ENCODE results near the gene ESPNL.
"Not testable (repeated sequence)": the region's sequence is repeated elsewhere in the genome, so short reads cannot be mapped to it uniquely, and the experiment has no call there.

ESPNL gene

GRCh38 chr2:238168196-238169047, 68.3 kb downstream of the ESPNL start:
- FAIRE-seq = no peak
- no peak for DNase-seq (ENCODE audit: low spot score)

- DNase-seq (ENCODE audit: low spot score) = peak; percentile 59
- FAIRE-seq = no peak
Observed at GRCh38 chr2:238169048-238169707, 69.0 kb downstream of the ESPNL start.

GRCh38 chr2:238169708-238170251, 69.6 kb downstream of the ESPNL start:
- peak; percentile 98 for FAIRE-seq
- peak; percentile 98 for DNase-seq (ENCODE audit: low spot score)

- FAIRE-seq (no peak), DNase-seq (ENCODE audit: low spot score) (no peak)
Observed at GRCh38 chr2:238170386-238171071, 70.4 kb downstream of the ESPNL start.

GRCh38 chr2:238171072-238171431, 70.9 kb downstream of the ESPNL start:
- not testable (repeated sequence) for FAIRE-seq; DNase-seq (ENCODE audit: low spot score)

GRCh38 chr2:238171575-238172187, 71.5 kb downstream of the ESPNL start:
- DNase-seq (ENCODE audit: low spot score) = no peak

GRCh38 chr2:238172439-238172838, 72.3 kb downstream of the ESPNL start:
- DNase-seq (ENCODE audit: low spot score) (no peak), FAIRE-seq (no peak)

More at GRCh38 chr2:238171575-238172187, 71.5 kb downstream of the ESPNL start:
- FAIRE-seq = no peak

- DNase-seq (ENCODE audit: low spot score) = no peak
- no peak for FAIRE-seq
Observed at GRCh38 chr2:238173692-238174091, 73.6 kb downstream of the ESPNL start.

GRCh38 chr2:238174291-238174690, 74.2 kb downstream of the ESPNL start:
- no peak for DNase-seq (ENCODE audit: low spot score)
- no peak for FAIRE-seq

- no peak for FAIRE-seq
- DNase-seq (ENCODE audit: low spot score) = no peak
Observed at GRCh38 chr2:238174701-238175100, 74.6 kb downstream of the ESPNL start.

GRCh38 chr2:238176613-238177012, 76.5 kb downstream of the ESPNL start:
- no peak for DNase-seq (ENCODE audit: low spot score)
- FAIRE-seq = no peak

GRCh38 chr2:238180554-238180953, 80.4 kb downstream of the ESPNL start:
- DNase-seq (ENCODE audit: low spot score) (no peak), FAIRE-seq (no peak)

GRCh38 chr2:238182362-238182761, 82.2 kb downstream of the ESPNL start:
- FAIRE-seq = no peak
- no peak for DNase-seq (ENCODE audit: low spot score)

All from RCC 7860 (cell line).